Central memory CD8-positive, alpha-beta T cell (primary cell): ENCODE results near the gene C12orf75.

Source experiments
- ATAC-seq: fragments of 150-1000 bp; cut with Tn5 transposase; replicated peaks from 2 replicates; pipeline ENCODE4 v1.10.0; 2022; ENCODE audit warnings: mild to moderate bottlenecking, moderate FRiP score, moderate number of reproducible peaks; ENCODE audit not compliant: poor library complexity, severe bottlenecking; ENCODE audit errors: extremely low read depth
- DNase-seq, 2 donors: peaks; one replicate each; pipeline ENCODE4 v3.0.0; 2021; ENCODE audit warnings: low spot score in 2 of 2
- H3K27ac Mint-ChIP-seq: one replicate; pipeline ENCODE4 v1.8.0; 2022; ENCODE audit warnings: low read depth, mild to moderate bottlenecking, moderate library complexity, mixed read lengths
- H3K27me3 Mint-ChIP-seq: one replicate; pipeline ENCODE4 v1.8.0; 2022; ENCODE audit warnings: mixed read lengths
- H3K36me3 Mint-ChIP-seq: one replicate; pipeline ENCODE4 v1.8.0; 2022; ENCODE audit warnings: mild to moderate bottlenecking, moderate library complexity, mixed read lengths; ENCODE audit not compliant: insufficient read depth
- H3K4me1 Mint-ChIP-seq: one replicate; pipeline ENCODE4 v1.8.0; 2022; ENCODE audit warnings: mixed read lengths
- H3K4me3 Mint-ChIP-seq: one replicate; pipeline ENCODE4 v1.8.0; 2022; ENCODE audit warnings: mild to moderate bottlenecking, moderate library complexity, mixed read lengths
- H3K9me3 Mint-ChIP-seq: one replicate; pipeline ENCODE4 v1.8.0; 2022; ENCODE audit warnings: mixed read lengths

Gene C12orf75

GRCh38 chr12:105330283-105330930 is at the start of gene C12orf75:
C12orf75 (plus strand) TSS chr12:105330691; CDS start chr12:105330892, 201 bp downstream.
- H3K36me3 Mint-ChIP-seq = peaks cover 8% of the 10 kb centered on the region
- H3K4me1 Mint-ChIP-seq = peaks cover 83% of the 10 kb centered on the region
- DNase-seq (peak; percentile 71 to 77), ATAC-seq (peak; percentile 71)
- H3K27me3 Mint-ChIP-seq = no peaks in the 10 kb centered on the region
- H3K9me3 Mint-ChIP-seq = no peaks in the 10 kb centered on the region
- H3K27ac Mint-ChIP-seq = peak within 1 kb of the TSS; percentile 92
- H3K4me3 Mint-ChIP-seq = peak within 1 kb of the TSS; percentile 83

GRCh38 chr12:105280966-105281693 is 49.4 kb upstream of the C12orf75 start:
- Mint-ChIP-seq H3K27ac (no peak overlapping the region), H3K27me3 (peaks cover 17% of the 10 kb centered on the region), H3K9me3 (no peaks in the 10 kb centered on the region), H3K4me1 (no peaks in the 10 kb centered on the region), H3K4me3 (no peak overlapping the region), H3K36me3 (no peaks in the 10 kb centered on the region)
- no peak for ATAC-seq
- no peak for DNase-seq

GRCh38 chr12:105281694-105282049 is 48.8 kb upstream of the C12orf75 start:
- H3K4me3 Mint-ChIP-seq = no peak overlapping the region
- no peaks in the 10 kb centered on the region for H3K9me3 Mint-ChIP-seq
- H3K27me3 Mint-ChIP-seq = peaks cover 17% of the 10 kb centered on the region
- ATAC-seq = no peak
- no peaks in the 10 kb centered on the region for H3K4me1 Mint-ChIP-seq
- H3K27ac Mint-ChIP-seq = no peak overlapping the region
- H3K36me3 Mint-ChIP-seq = no peaks in the 10 kb centered on the region
- no peak for DNase-seq

GRCh38 chr12:105285378-105285777 is 45.1 kb upstream of the C12orf75 start:
- no peak overlapping the region for H3K27ac Mint-ChIP-seq
- no peaks in the 10 kb centered on the region for H3K36me3 Mint-ChIP-seq
- no peak overlapping the region for H3K4me3 Mint-ChIP-seq
- no peaks in the 10 kb centered on the region for H3K4me1 Mint-ChIP-seq
- no peak for ATAC-seq
- no peaks in the 10 kb centered on the region for H3K9me3 Mint-ChIP-seq
- H3K27me3 Mint-ChIP-seq = peaks cover 17% of the 10 kb centered on the region
- no peak for DNase-seq

- Mint-ChIP-seq H3K27me3 (peaks cover 17% of the 10 kb centered on the region), H3K36me3 (no peaks in the 10 kb centered on the region), H3K9me3 (no peaks in the 10 kb centered on the region), H3K4me3 (no peak overlapping the region), H3K27ac (no peak overlapping the region), H3K4me1 (no peaks in the 10 kb centered on the region)
- DNase-seq (no peak), ATAC-seq (no peak)
Observed at GRCh38 chr12:105287408-105287807, 43.1 kb upstream of the C12orf75 start.

- ATAC-seq (no peak), DNase-seq (no peak)
- Mint-ChIP-seq H3K27ac (no peak overlapping the region), H3K27me3 (peaks cover 13% of the 10 kb centered on the region), H3K9me3 (no peaks in the 10 kb centered on the region), H3K4me3 (no peak overlapping the region), H3K36me3 (no peaks in the 10 kb centered on the region), H3K4me1 (no peaks in the 10 kb centered on the region)
Observed at GRCh38 chr12:105288311-105288996, 42.0 kb upstream of the C12orf75 start.

- H3K4me3 Mint-ChIP-seq = no peak overlapping the region
- H3K27ac Mint-ChIP-seq = no peak overlapping the region
- H3K27me3 Mint-ChIP-seq = peaks cover 4% of the 10 kb centered on the region
- DNase-seq (no peak), ATAC-seq (no peak)
- H3K36me3 Mint-ChIP-seq = no peaks in the 10 kb centered on the region
- H3K4me1 Mint-ChIP-seq = no peaks in the 10 kb centered on the region
- no peaks in the 10 kb centered on the region for H3K9me3 Mint-ChIP-seq
Observed at GRCh38 chr12:105289114-105289904, 41.2 kb upstream of the C12orf75 start.

- H3K4me1 Mint-ChIP-seq = no peaks in the 10 kb centered on the region
- no peak for DNase-seq
- H3K4me3 Mint-ChIP-seq = no peak overlapping the region
- ATAC-seq = no peak
- H3K36me3 Mint-ChIP-seq = no peaks in the 10 kb centered on the region
- H3K27me3 Mint-ChIP-seq = no peaks in the 10 kb centered on the region
- H3K27ac Mint-ChIP-seq = no peak overlapping the region
- H3K9me3 Mint-ChIP-seq = no peaks in the 10 kb centered on the region
Observed at GRCh38 chr12:105291531-105291930, 39.0 kb upstream of the C12orf75 start.

- H3K4me3 Mint-ChIP-seq = no peak overlapping the region
- DNase-seq = no peak
- no peaks in the 10 kb centered on the region for H3K4me1 Mint-ChIP-seq
- no peaks in the 10 kb centered on the region for H3K36me3 Mint-ChIP-seq
- ATAC-seq = no peak
- H3K27me3 Mint-ChIP-seq = no peaks in the 10 kb centered on the region
- H3K27ac Mint-ChIP-seq = no peak overlapping the region
- H3K9me3 Mint-ChIP-seq = peaks cover 1% of the 10 kb centered on the region
Observed at GRCh38 chr12:105292705-105293104, 37.8 kb upstream of the C12orf75 start.

GRCh38 chr12:105293187-105293586 is 37.3 kb upstream of the C12orf75 start:
- Mint-ChIP-seq H3K4me3 (no peak overlapping the region), H3K9me3 (peaks cover 6% of the 10 kb centered on the region), H3K4me1 (no peaks in the 10 kb centered on the region), H3K36me3 (no peaks in the 10 kb centered on the region), H3K27ac (no peak overlapping the region), H3K27me3 (no peaks in the 10 kb centered on the region)
- ATAC-seq (no peak), DNase-seq (no peak)

- ATAC-seq (no peak), DNase-seq (no peak)
- Mint-ChIP-seq H3K9me3 (peaks cover 6% of the 10 kb centered on the region), H3K36me3 (no peaks in the 10 kb centered on the region), H3K4me3 (no peak overlapping the region), H3K27ac (no peak overlapping the region), H3K4me1 (no peaks in the 10 kb centered on the region), H3K27me3 (no peaks in the 10 kb centered on the region)
Observed at GRCh38 chr12:105294161-105294560, 36.3 kb upstream of the C12orf75 start.

GRCh38 chr12:105294886-105295479 is 35.5 kb upstream of the C12orf75 start:
- no peak overlapping the region for H3K27ac Mint-ChIP-seq
- no peaks in the 10 kb centered on the region for H3K27me3 Mint-ChIP-seq
- H3K36me3 Mint-ChIP-seq = no peaks in the 10 kb centered on the region
- ATAC-seq (no peak), DNase-seq (no peak)
- H3K9me3 Mint-ChIP-seq = peaks cover 6% of the 10 kb centered on the region
- H3K4me1 Mint-ChIP-seq = no peaks in the 10 kb centered on the region
- H3K4me3 Mint-ChIP-seq = no peak overlapping the region
